GM18499 (cell line): ENCODE measurements around the gene MYO18A.
"Not testable (repeated sequence)": the region's sequence is repeated elsewhere in the genome, so short reads cannot be mapped to it uniquely, and the experiment has no call there.

ENCODE experiments used
- ATAC-seq: cut with Tn5 transposase; IDR thresholded peaks from one replicate; pipeline ENCODE4 v1.9.1; 2021; ENCODE audit warnings: moderate number of reproducible peaks; ENCODE audit not compliant: insufficient read depth, unreplicated experiment

The MYO18A gene

GRCh38 chr17:29090108-29090507 lies 90.1 kb downstream of the MYO18A start:
- no peak for ATAC-seq

GRCh38 chr17:29089601-29090044 lies 90.6 kb downstream of the MYO18A start:
- no peak for ATAC-seq

- ATAC-seq, result not testable (repeated sequence)
Observed at GRCh38 chr17:29088782-29089181, 91.4 kb downstream of the MYO18A start.

GRCh38 chr17:29086628-29087332 lies 93.4 kb downstream of the MYO18A start:
- ATAC-seq, result no peak

- ATAC-seq, result no peak
Observed at GRCh38 chr17:29085223-29085622, 95.0 kb downstream of the MYO18A start.

- no peak for ATAC-seq
Observed at GRCh38 chr17:29084541-29085146, 95.6 kb downstream of the MYO18A start.

GRCh38 chr17:29080965-29081364 lies 99.2 kb downstream of the MYO18A start:
- ATAC-seq, result no peak

- ATAC-seq, result no peak
Observed at GRCh38 chr17:29080323-29080722, 99.9 kb downstream of the MYO18A start.

- no peak for ATAC-seq
Observed at GRCh38 chr17:29079887-29080286, 100.3 kb downstream of the MYO18A start.

- ATAC-seq, result no peak
Observed at GRCh38 chr17:29079433-29079832, 100.8 kb downstream of the MYO18A start.

GRCh38 chr17:29078183-29079045 lies 101.8 kb downstream of the MYO18A start:
- no peak for ATAC-seq

- no peak for ATAC-seq
Observed at GRCh38 chr17:29077320-29077719, 102.9 kb downstream of the MYO18A start.

GRCh38 chr17:29076722-29077121 lies 103.5 kb downstream of the MYO18A start:
- ATAC-seq, result no peak

GRCh38 chr17:29076087-29076486 lies 104.1 kb downstream of the MYO18A start:
- no peak for ATAC-seq

GRCh38 chr17:29074488-29074887 lies 105.7 kb downstream of the MYO18A start:
- no peak for ATAC-seq

- ATAC-seq, result no peak
Observed at GRCh38 chr17:29073520-29073919, 106.7 kb downstream of the MYO18A start.

GRCh38 chr17:29073045-29073444 lies 107.2 kb downstream of the MYO18A start:
- ATAC-seq, result no peak

- ATAC-seq, result no peak
Observed at GRCh38 chr17:29071303-29071702, 108.9 kb downstream of the MYO18A start.

GRCh38 chr17:29070781-29071180 lies 109.4 kb downstream of the MYO18A start:
- ATAC-seq, result no peak

- ATAC-seq, result no peak
Observed at GRCh38 chr17:29070308-29070707, 109.9 kb downstream of the MYO18A start.

GRCh38 chr17:29069526-29070041 lies 110.6 kb downstream of the MYO18A start:
- no peak for ATAC-seq
